Lung (tissue), 12 donors: ENCODE measurements around the gene ZNF619. TPM values are rescaled to one million over a fixed set of nuclear protein-coding genes. Genes with fewer than 3 reads are reported as not detected.

Source experiments
- ATAC-seq: fragments of 200-7000 bp; cut with Tn5 transposase; one replicate; pipeline ENCODE4 v1.9.1; 2020; ENCODE audit warnings: moderate number of reproducible peaks; ENCODE audit not compliant: insufficient read depth, low FRiP score
- DNase-seq, 3 donors: peaks; one replicate each; pipeline ENCODE4 v3.0.0-alpha.2; 2013 to 2017
- H3K27ac ChIP-seq, 2 donors: one replicate each; pipeline ENCODE4 v1.5.1; 2013; ENCODE audit warnings: mild to moderate bottlenecking in 2 of 2, moderate library complexity in 2 of 2, control low read depth in 1 of 2, inconsistent platforms in 1 of 2, low read depth in 1 of 2, low read length in 1 of 2
- H3K27me3 ChIP-seq, 3 donors: one replicate each; pipeline ENCODE4 v1.5.1; 2013; ENCODE audit warnings: low read length in 2 of 3; ENCODE audit not compliant: control insufficient read depth in 3 of 3, insufficient read depth in 3 of 3
- H3K36me3 ChIP-seq, 4 donors: one replicate each; pipeline ENCODE4 v1.5.1; 2013; ENCODE audit warnings: low read length in 4 of 4, mild to moderate bottlenecking in 1 of 4, moderate library complexity in 1 of 4; ENCODE audit not compliant: control insufficient read depth in 4 of 4, insufficient read depth in 4 of 4
- H3K4me1 ChIP-seq, 5 donors: one replicate each; pipeline ENCODE4 v1.5.1; 2013; ENCODE audit warnings: low read length in 5 of 5, mild to moderate bottlenecking in 2 of 5, moderate library complexity in 1 of 5; ENCODE audit not compliant: control insufficient read depth in 5 of 5, insufficient read depth in 5 of 5
- H3K4me3 ChIP-seq: one replicate; pipeline ENCODE4 v1.5.1; 2013; ENCODE audit warnings: mild to moderate bottlenecking, control low read depth, moderate library complexity
- H3K9ac ChIP-seq, 2 donors: one replicate each; pipeline ENCODE4 v1.5.1; 2013; ENCODE audit warnings: low read length in 2 of 2, control low read depth in 1 of 2; ENCODE audit not compliant: insufficient read depth in 1 of 2
- H3K9me3 ChIP-seq, 4 donors: one replicate each; pipeline ENCODE4 v1.5.1; 2013; ENCODE audit warnings: low read length in 3 of 4, mild to moderate bottlenecking in 1 of 4, moderate library complexity in 1 of 4; ENCODE audit not compliant: control insufficient read depth in 4 of 4, insufficient read depth in 3 of 4
- WGBS, 2 donors: extraction: QIAGEN DNeasy Blood & Tissue Kit; methylation state at CpG; one replicate each; pipeline ENCODE4 v1.1.7; 2013; 5-methylcytosine and 5-hydroxymethylcytosine counted together
- polyA plus RNA-seq, 2 donors: library from polyadenylated mRNA; stranded (reverse); fragments of 200-250 nt; gene quantifications; one replicate each; pipeline ENCODE4 v1.2.1, GENCODE V29; 2013
- total RNA-seq, 2 donors: library from RNA; depleted of rRNA in 1 of 2; stranded (reverse); fragments of >200 nt in 1 of 2; gene quantifications; one replicate each; pipeline ENCODE4 v1.2.1, GENCODE V29; 2014 to 2021
- TF ChIP-seq, protein P1 (sequence below): IDR thresholded peaks from 2 replicates; pipeline ENCODE4 v1.5.1; 2012; ENCODE audit warnings: mild to moderate bottlenecking; ENCODE audit errors: control extremely low read depth, extremely low read depth
- donor health status: control.
- donor health status: control.
- donor health status: Bipolar disorder and iron deficiency.
- donor health status: healthy.
- donor health status: DM: yes; HTN: yes; CAD: no.

Gene ZNF619
- total and polyA plus RNA-seq, 4 donors, result 0.96 to 10.0 (median 5.0) TPM

DNA sequence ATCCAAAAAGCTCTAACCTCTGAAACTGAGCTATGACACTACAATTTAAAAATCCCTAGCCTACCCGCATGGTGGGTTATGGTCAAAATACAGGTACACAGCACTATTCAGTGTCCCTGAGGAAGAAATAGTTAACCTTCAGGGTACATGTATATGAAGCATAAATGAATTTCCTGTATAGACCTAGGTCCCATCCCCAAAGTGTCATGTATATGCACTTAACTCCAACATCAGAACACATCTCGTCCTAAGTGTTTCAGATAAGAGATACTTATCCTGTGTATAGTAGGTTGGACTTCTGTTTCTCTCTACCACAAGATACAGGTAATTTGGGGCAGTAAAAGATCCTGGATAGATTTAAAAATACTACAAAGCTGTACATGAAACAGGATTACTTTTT lies 13.3 kb upstream of the ZNF619 start:
- no peak for DNase-seq
- Histone ChIP-seq H3K27ac (no peak overlapping the region), H3K36me3 (peaks cover 15 to 38% (median 26%) of the 10 kb centered on the region in 4 donors), H3K9me3 (no peaks in the 10 kb centered on the region), H3K4me3 (no peak overlapping the region), H3K9ac (no peak overlapping the region), H3K27me3 (no peaks in the 10 kb centered on the region), H3K4me1 (peaks cover under 1 to 5% (median 5%) of the 10 kb centered on the region in 5 donors)
- 93% methylated on average over 2 of the region's 2 CpGs for WGBS, 2 donors
- TF ChIP-seq, protein P1, sequence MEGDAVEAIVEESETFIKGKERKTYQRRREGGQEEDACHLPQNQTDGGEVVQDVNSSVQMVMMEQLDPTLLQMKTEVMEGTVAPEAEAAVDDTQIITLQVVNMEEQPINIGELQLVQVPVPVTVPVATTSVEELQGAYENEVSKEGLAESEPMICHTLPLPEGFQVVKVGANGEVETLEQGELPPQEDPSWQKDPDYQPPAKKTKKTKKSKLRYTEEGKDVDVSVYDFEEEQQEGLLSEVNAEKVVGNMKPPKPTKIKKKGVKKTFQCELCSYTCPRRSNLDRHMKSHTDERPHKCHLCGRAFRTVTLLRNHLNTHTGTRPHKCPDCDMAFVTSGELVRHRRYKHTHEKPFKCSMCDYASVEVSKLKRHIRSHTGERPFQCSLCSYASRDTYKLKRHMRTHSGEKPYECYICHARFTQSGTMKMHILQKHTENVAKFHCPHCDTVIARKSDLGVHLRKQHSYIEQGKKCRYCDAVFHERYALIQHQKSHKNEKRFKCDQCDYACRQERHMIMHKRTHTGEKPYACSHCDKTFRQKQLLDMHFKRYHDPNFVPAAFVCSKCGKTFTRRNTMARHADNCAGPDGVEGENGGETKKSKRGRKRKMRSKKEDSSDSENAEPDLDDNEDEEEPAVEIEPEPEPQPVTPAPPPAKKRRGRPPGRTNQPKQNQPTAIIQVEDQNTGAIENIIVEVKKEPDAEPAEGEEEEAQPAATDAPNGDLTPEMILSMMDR, result no peak
- no peak for ATAC-seq

DNA sequence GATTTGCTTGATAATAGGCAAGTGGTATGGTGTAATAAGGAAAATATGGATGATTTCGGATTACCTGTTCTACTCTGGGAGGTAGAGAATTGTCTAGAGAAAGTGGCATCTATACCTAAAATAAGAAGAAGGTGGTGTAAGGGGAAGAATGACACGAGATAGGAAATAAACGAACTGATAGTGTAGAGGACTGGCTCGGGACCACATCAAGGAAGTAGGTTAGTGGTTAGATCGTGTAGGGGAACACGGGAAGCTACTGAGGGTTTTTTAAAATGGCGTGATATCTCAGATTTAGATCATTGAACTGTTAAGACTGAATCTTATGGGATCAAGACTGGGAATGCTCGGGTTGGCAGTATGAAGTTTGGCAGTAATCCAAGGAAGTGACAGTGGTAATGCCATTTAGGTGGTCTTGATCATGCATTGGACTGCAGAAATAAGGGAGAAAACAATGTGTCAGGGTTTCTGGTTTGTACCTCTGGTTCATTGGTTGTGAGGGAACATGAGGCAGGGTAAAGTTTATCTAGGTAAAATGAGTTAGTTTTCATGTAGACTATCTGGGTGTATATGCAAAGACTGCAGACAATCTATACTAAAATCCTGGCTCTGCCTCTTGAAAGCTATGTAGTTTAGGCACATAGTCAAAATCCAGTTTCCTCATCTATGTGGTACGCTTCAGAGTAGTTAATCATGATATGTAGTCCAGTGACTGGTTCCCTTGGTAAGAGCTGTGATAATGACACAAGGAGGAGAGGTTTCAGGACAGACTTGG lies 12.4 kb upstream of the ZNF619 start:
- H3K36me3 ChIP-seq, result peaks cover 9 to 29% (median 21%) of the 10 kb centered on the region in 4 donors
- ATAC-seq, result no peak
- TF ChIP-seq, protein P1, result no peak

DNA sequence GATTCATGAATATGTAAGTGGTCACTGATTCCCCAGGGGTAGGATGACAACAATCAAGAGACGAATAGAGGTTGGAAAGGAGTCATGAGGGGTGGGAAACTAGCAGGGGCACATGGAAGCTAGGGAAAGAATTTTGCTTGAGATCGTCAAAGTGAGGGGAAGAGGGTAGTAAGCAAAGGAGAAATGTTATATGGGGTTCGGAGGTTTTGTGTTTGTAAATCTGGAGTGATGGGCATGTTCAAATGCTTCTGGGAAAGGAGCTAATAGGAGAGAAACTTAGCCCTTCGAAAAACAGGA lies 11.9 kb upstream of the ZNF619 start:
- TF ChIP-seq, protein P1, result no peak
- peaks cover 9 to 26% (median 21%) of the 10 kb centered on the region in 4 donors for H3K36me3 ChIP-seq
- no peak overlapping the region for H3K27ac ChIP-seq
- no peak overlapping the region for H3K9ac ChIP-seq
- ATAC-seq (no peak), DNase-seq (no peak)
- H3K9me3 ChIP-seq, result no peaks in the 10 kb centered on the region
- no peaks in the 10 kb centered on the region for H3K27me3 ChIP-seq
- 87 to 90% methylated on average over 4 of the region's 4 CpGs for WGBS, 2 donors
- H3K4me3 ChIP-seq, result no peak overlapping the region
- peaks cover 0 to 2% (median 0%) of the 10 kb centered on the region in 5 donors for H3K4me1 ChIP-seq

More for the DNA sequence above, 12.4 kb upstream of the ZNF619 start:
- Histone ChIP-seq H3K27ac (no peak overlapping the region), H3K27me3 (no peaks in the 10 kb centered on the region), H3K9ac (no peak overlapping the region), H3K9me3 (no peaks in the 10 kb centered on the region), H3K4me1 (peaks cover 0 to 2% (median 0%) of the 10 kb centered on the region in 5 donors), H3K4me3 (no peak overlapping the region)
- DNase-seq, result no peak
- 37 to 63% methylated on average over 9 of the region's 9 CpGs for WGBS, 2 donors
